Inferior parietal cortex (tissue), 1 donor: Measurements from ENCODE around the gene MTHFD1.
"Not testable (repeated sequence)": the region's sequence is repeated elsewhere in the genome, so short reads cannot be mapped to it uniquely, and the experiment has no call there.

Source experiments
- DNase-seq: peaks from one replicate; pipeline ENCODE4 v3.0.0-alpha.2; 2016; ENCODE audit errors: extremely low spot score

Gene MTHFD1

DNA sequence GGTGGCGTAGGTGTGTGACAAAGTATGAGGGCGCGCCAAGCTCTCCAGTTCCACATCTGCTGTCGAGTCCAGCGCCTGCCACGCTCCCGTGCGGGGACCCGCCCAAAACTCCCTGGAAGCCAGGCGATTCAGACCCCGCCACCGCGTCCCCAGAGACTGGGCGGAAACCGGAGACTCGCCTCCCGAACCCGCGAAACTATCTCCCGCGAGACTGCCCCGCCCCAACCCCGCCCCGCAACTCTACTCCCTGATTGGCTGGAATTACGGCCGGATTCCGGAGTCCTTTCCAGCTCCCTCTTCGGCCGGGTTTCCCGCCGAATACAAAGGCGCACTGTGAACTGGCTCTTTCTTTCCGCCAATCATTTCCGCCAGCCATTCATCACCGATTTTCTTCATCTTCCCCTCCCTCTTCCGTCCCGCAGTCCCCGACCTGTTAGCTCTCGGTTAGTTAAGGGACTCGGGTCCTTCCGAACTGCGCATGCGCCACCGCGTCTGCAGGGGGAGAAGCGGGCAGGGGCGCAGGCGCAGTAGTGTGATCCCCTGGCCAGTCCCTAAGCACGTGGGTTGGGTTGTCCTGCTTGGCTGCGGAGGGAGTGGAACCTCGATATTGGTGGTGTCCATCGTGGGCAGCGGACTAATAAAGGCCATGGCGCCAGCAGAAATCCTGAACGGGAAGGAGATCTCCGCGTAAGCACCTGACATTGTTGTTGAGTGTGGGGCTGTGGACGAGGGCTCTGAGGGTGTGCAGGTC lies at the start of gene MTHFD1:
Gene MTHFD1 (plus strand): TSS at position 572 of the 751 bp plus-strand sequence. CDS start 75 bp downstream, at position 647.
- DNase-seq, result peak; percentile 98

DNA sequence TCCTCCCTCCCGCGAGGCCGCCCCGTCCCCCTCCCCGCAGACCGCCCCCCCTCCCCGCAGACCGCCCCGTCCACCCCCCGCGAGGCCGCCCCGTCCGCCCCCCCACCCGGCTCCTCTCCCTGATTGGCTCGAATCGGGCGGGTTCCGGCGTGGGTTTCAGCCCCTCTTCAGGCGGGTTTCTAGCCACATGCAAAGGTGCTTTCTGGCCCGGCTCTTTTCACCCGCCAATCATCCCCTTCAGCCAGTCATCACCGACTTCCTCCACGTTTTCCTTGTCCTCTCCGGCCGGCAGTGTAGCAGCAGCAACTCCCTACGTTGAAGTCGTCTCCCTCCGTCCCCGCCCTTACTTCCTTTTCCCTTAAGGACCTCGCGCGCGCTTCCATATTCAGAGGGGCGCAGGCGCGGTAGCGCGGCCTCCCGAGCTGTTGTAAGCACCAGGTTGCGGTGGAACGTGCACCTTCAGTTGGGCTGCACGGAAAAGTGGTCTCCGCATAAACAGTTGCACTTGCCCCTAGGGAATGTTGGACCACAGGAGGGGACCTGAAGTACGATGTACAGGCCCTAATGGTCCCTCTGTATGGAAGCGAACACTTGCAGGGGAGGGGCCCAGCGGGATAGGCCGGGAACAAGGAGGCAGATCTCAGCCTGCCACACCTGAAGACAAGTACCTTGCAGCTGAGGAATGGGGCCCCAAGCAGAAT lies 49.4 kb upstream of the MTHFD1 start:
- peak; percentile 87 for DNase-seq

DNA sequence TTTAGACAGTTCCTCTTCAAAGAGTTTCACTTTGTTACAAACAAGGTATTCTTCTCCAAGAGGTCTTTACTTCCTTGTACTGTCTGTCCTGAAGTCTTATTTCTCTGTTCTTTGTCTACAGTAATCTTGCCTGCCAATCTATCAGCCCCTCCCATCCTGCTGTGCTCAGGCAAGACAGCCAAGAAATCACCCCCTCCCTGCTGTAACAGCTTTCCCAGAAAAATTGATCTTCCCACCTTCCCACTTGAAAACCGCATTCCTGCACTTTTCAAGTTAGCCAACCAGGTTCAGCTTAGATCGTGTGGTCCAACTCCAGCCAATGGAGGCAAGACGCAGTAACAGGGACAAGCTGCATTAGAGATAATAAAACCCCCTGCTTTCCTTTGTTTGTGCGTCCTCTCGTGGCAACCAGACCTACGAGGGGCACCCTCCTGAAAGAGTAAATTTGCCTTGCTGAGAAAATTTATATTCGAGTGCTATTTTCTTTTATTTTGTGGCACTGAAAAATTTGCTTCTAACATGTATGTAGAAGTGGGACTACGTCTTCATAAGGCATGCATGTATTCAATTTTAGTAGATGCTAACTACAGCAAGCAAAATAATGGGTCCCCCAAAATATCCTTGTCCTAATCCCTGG lies 47.5 kb upstream of the MTHFD1 start:
- no peak for DNase-seq

DNA sequence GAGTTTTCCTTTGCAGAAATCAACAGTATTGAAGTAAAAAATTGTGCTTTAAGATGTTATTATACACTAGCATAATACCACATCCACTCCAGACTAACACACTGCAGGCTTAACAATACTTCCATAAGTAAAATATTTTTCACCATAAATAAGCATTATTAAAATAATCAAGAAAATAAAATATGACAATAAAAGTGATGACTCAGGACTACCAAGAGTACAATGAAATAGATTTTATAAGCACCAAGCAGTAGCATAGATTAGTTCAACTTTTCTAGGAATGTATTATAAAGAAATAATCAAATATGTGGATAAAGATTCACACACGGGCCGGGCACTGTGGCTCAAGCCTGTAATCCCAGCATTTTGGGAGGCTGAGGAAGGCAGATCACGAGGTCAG lies 40.4 kb upstream of the MTHFD1 start:
- DNase-seq, result no peak

DNA sequence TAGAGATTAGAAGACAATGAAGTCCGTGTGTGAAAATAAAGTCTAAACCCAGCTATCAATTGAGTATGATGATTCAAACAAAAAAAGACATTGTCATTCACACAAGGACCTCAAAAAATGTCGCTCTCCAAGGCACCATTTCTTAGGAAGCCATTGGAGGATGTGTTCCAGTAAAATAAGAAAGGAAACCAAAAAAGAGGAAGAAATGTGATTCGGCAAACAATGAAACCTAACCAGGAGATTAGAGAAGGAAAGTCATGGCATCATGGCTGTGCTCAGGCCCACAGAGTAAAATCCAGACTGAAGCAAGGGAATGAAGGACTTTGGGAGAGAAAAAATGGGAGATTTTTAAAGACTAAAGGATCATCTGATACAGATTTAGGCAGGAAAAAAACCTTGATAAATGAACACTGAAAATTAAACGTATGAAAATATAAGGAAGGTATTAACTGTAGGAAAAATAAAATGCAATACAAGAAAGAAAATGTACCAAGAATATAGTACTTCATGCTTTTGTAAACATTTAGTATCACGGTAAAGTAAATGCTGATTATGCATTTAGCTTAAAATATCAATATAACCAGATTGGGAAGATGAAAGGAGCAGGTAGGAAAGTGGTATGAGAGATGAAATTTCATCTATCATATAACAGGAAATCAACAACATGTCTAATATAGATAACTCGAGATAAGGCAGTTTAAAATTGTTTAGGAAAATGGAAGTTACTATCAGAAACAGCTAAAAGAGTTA lies 38.2 kb upstream of the MTHFD1 start:
- DNase-seq, result no peak

DNA sequence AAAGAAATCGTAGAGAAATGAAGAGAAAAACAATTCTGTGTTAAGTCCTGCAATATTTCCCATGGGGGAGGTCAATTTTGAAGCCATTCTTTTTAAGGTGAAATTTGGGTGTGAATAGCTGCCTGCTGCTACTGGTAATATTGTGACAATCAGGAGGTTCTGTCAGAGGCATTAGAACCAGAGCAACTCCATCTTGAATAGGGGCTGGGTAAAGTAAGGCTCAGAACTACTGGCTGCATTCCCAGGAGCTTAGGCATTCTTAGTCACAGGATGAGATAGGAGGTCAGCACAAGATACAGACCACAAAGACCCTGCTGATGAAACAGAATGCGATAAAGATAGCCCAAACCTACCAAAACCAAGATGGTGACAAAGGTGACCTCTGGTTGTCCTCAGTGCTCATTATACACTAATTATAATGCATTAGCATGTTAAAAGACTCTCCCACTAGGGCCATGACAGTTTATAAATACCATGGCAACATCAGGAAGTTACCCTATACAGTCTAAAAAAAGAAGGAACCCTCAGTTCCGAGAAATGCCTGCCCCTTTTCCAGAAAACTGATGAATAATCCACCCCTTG lies 24.8 kb upstream of the MTHFD1 start:
- no peak for DNase-seq

DNA sequence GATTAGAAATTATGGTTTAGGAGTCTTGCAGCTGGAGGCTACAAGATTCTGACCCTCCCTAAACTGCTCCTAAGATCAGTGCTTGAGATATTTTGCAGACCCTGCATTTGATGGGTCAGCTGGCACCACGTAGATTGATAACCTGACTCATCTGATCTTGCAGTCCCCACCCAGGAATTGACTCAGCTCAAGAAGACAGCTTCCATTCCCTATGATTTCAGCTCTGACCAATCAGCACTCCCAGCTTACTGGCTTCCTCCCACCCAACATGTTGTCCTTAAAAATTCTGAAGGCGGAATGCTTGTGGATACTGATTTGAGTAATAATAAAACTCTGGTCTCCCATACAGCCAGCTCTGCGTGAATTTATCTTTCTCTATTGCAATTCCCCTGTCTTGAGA lies 23.2 kb upstream of the MTHFD1 start:
- DNase-seq, result no peak

DNA sequence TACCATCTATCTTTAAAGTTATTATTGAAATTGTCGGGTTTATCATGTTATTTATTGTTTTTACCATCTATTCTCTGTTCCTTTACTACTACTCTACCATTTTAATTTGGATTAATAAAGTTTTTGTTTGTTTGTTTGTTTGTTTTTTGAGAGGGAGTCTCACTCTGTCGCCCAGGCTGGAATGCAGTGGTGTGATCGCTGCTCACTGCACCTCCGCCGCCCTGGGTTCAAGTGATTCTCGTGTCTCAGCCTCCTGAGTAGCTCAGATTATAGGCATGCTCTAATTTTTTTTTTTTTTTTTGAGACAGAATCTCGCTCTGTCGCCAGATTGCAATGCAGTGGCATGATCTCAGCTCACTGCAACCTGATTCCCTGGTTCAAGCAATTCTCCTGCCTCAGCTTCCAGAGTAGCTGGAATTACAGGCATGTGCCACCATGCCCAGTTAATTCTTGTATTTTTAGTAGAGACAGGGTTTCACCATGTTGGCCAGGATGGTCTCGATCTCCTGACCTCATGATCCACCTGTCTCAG lies 22.7 kb upstream of the MTHFD1 start:
- not testable (repeated sequence) for DNase-seq

DNA sequence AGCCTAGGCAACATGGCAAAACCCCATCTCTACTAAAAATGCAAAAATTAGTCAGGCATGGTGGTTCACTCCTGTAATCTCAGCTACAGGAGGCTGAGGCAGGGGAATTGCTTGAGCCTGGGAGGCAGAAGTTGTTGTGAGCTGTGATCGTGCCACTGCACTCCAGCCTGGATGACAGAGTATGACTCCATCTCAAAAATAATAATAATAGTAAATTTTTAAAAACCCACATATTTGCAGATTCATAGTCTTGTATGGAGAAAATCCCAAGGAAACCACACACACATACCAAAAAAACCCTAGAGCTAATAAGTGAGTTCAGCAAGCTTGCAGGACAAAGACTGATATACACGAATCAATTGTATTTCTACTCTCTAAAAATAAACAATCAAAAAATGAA lies 19.0 kb upstream of the MTHFD1 start:
- DNase-seq, result no peak

DNA sequence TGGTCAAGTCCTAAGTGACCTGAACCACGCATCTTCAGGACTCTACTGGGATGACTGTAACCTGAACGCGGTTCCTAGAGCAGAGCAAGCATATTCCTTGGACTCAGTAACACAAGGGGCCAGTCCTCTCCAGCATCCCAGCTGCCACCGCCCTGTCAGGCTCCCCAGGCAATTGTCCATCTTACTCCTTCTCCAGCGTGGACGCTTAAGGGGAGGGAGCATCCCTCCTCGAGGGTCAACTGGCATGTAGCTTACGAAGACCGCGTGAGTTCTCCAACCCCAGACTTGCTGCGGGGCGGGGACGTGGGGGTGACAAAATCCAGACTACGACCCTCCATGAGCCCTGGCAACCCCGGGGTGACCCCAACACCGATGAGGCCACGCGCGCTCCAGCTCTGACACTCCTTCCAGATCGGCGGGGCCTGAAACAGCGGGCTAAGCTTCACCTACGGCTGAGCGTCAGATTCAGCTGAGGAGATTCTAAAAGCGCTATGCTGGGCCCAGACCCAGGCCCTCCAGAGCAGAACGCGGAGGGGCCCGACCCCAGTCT lies 846 bp upstream of the MTHFD1 start:
- DNase-seq, result no peak

DNA sequence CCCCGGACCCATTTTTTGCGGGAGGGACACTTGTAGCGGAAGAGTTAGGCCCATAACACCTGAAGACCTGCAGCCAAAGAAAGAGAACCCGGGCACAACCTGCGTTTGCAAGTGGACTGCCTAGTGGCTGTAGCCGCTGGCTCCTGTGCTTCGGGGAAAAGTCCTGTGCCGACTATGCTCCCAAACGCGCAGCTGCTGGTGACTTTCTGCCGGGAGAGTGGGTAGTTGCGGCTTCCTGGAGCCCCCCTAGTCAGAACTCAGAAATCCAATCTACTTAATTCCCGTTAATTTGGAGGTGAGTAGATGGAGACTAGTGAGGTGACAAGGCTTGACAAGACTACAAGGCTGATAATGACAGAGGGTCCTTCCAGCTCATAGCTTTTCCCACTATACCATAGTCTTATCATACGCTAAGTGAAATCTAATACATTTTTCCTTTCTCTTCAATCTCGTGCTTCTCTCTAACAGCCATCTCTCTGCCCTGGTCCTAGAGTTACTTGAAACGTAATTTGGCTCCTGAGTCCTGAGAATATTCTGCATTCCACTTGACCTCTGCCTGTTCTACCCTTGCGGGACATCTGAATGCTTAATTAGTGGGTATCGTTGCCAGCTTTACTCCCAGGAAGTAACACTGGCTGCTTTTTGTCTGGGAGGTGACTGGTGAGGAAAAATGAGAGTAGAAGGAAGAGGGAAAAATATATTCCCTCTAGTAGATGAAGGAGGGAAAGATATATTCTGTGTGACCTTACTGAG lies 556 bp downstream of the MTHFD1 start:
- DNase-seq, result no peak

DNA sequence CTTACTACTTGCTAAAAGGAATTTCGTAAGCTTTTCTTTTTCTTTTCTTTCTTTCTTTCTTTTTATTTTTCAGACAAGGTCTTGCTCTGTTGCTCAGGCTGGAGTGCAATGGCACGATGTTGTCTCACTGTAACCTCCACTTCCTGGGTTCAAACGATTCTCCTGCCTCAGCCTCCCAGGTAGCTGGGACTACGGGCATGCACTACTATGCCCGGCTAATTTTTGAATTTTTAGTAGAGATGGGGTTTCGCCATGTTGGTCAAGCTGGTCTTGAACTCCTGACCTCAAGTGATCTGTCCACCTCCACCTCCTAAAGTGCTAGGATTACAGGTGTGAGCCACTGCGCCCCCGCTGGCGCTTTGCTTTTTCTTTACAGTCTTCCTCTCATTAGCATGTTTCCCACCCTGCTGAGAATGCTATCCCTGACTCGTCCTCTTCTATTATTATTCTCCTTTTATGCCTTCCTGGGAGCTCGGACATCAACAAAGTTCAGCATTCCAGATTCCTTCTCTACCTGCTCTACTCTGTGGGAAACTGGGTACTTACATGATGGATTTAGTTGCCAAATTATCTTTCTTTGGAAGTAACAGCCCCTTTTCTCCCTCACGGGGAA lies 3.1 kb downstream of the MTHFD1 start:
- no peak for DNase-seq

DNA sequence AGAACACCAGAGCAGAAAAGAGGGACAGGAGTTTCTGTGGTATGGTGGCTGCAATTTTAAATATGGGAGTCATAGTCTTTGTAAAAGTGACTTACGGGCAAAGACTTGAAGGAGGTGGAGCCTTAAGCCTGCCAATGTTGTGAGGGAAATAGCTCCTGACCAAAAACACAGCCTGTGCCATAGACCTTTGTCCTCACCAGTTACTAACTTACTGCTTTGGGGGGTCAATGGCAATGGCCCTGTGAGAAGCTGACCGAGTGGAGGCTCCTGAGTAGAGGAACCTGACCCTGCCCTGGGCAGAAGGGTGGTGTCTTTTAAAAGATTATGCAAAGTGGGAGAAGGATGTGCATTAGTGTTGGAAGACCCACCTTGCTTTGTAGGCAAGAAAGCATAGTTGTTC lies 3.8 kb downstream of the MTHFD1 start:
- DNase-seq, result no peak

DNA sequence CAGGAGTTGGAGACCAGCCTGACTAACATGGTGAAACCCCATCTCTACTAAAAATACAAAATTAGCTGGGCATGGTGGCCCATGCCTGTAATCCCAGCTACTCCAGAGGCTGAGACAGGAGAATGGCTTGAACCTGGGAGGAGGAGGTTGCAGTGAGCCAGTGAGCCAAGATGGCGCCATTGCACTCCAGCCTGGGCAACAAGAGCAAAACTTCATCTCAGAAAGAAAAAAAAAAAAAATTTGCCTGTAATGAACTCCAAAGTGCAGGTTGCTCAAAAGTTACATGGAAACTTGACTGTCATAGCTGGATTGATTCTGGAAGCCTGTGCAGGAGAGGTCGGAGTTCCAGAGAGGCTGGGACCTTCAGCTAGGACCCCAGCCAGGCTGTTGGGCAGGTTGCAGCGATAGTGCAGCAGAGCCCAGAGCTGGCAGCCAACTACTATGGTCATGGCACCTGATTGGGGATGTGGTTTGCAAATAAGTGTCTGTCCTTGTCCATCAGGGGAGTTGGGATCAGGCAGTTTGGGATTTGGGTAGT lies 5.1 kb downstream of the MTHFD1 start:
- not testable (repeated sequence) for DNase-seq

DNA sequence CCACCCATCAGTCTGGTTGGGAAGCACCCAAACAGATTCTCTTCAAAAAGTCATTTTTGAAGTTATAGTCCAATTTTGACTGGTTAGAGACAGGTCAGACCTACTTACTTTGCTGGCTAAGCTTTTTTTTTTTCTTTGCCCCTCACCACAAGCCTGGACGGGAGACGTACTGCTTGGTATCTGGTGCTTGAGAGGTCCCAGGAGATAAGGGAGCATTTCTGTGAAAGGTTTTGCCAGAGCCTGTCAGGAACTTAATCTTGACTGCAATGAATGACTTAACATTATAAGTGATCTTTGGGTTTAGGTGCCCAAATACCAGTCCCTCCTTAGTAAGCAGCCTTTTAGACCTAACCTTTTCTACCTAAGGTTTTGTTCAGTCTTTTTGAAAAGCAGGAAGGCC lies 6.3 kb downstream of the MTHFD1 start:
- DNase-seq, result no peak

DNA sequence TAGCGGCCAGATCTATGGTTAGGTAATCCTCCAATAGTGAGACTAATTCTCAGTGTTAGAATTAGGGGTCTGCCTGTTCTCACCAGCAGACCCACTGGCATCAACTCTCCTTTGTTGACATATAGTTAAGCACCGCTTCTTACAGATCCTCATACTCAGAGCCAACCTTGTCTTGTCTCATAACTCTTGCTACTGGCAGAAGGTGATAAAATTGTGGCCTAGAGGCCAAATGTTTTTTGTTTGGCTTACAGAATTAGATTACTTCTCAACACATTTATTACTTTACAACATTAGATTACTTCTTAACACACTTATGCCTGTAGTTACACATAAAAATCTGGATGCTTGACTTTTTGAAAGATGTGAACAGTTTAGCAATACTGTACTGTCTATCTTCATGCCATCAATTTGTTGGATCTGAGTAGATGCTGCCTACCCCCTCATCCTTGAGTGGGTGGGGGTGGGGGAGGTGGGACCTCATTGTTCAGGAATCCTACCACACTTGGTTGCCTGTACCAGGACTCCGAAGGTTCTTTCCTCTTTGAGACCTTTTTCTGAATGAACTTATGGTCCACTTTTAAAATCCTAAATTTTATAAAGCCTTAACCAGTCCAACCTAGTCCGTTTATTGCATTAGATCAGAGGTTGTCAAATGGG lies 7.0 kb downstream of the MTHFD1 start:
- DNase-seq, result no peak

DNA sequence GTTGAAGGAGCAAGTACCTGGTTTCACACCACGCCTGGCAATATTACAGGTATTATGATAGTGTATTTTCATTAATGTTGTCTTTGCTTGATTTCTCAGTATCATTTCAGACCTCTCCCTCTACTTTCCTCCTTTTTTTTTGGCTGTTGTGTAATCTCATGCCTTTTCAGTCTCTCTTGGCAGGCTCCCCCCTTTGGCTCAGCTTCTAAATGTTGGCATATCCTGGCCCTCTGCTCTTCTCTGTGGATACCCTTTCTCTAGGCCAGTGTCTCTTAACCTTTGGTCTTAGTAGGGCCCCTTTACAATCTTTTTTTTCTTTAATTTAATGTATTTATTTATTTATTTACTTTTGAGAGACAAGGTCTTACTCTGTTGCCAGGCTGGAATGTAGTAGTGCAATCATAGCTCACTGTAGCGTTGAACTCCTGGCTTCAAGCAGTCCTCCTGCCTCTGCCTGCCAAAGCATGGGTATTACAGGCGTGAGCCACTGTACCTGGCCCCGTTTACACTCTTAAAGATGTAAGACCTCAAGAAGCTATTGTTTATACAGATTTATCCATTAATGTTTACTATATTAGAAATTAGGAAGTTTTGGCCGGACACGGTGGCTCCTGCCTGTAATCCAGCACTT lies 12.8 kb downstream of the MTHFD1 start:
- DNase-seq, result no peak

DNA sequence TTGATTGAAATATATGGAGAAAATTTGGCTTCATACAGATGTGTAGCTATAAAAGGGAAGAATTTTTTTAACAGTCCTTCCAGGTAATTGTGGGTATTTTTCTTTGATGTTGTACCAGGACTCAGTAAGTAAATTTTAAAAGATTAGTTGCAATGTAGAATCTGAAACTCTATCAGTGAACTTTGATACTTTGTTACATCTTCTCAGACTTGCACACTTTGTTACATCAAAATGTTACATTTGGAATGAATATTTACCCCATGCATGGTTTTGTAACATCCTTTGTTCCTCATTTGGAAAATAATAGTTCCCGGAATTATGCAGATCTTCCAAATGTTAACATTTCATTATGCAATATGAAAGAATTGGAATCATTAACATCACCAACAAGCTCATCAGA lies 13.8 kb downstream of the MTHFD1 start:
- DNase-seq, result no peak

DNA sequence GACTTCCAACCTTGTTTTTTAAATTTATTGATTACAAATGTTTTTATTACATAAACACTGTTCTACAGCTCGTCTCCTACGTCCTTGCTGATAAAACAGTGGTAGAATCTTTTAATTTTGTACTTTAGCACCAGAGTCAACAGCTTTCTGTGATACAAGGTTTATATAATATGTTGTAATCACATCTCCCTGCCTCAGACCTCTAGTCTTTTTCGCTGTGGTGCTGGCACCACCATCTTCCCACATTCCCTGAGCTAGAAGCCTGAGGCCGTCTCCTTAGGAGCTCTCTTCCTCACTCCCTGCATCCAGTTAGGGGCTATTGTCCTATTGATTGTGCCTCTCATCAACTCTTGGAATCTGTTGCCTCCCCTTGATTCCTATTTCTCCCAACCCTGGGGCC lies 17.1 kb downstream of the MTHFD1 start:
- no peak for DNase-seq
